A673 (cell line): Measurements from ENCODE around the gene RBP4.

ENCODE experiments used
- EZH2 ChIP-seq: fragments of 200-600 bp; sonication (generic); IDR thresholded peaks from 2 replicates; pipeline ENCODE4 v1.6.1; 2017; ENCODE audit warnings: borderline replicate concordance, low read depth, mild to moderate bottlenecking, mixed read lengths, antibody characterized with exemption, low read length; ENCODE audit not compliant: poor library complexity, severe bottlenecking
- TF ChIP-seq, protein P1 (sequence below): fragments of 300-800, 200-600 bp; sonication (generic); conservative IDR thresholded peaks from 2 replicates; pipeline ENCODE4 v1.5.1; 2017; ENCODE audit warnings: low read depth, mild to moderate bottlenecking, antibody characterized with exemption, low read length, moderate library complexity, mixed read lengths

DNA sequence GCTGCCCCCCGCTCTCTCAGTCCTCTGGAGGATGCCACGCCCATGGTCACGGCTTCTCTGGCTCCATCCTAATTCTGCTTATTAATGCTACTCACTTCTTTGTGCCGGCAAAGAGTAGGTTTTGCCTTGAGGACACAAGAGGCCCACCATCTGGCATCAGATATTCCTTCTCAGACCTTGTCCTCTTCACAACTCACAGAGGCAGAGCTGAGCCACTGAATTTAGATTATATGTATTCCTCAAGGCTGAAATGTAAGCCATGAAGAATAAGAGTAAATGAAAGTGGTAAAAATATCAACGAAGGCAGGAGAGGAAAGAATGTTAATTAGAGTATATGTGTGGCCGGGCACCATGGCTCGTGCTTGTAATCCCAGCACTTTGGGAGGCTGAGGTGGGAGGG lies 6.5 kb downstream of the RBP4 start:
- TF ChIP-seq EZH2: no peak
- TF ChIP-seq, protein P1, sequence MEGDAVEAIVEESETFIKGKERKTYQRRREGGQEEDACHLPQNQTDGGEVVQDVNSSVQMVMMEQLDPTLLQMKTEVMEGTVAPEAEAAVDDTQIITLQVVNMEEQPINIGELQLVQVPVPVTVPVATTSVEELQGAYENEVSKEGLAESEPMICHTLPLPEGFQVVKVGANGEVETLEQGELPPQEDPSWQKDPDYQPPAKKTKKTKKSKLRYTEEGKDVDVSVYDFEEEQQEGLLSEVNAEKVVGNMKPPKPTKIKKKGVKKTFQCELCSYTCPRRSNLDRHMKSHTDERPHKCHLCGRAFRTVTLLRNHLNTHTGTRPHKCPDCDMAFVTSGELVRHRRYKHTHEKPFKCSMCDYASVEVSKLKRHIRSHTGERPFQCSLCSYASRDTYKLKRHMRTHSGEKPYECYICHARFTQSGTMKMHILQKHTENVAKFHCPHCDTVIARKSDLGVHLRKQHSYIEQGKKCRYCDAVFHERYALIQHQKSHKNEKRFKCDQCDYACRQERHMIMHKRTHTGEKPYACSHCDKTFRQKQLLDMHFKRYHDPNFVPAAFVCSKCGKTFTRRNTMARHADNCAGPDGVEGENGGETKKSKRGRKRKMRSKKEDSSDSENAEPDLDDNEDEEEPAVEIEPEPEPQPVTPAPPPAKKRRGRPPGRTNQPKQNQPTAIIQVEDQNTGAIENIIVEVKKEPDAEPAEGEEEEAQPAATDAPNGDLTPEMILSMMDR: no peak
